22Rv1 (cell line): ENCODE measurements around the gene SLC19A1.

Experiments
- H3K27ac ChIP-seq: fragments of 450-650 bp; 2 replicates; pipeline ENCODE4 v1.5.1; 2017
- ZFX ChIP-seq: fragments of 450-650 bp; IDR thresholded peaks from 2 replicates; pipeline ENCODE4 v1.6.1; 2017; ENCODE audit warnings: antibody characterized with exemption, borderline replicate concordance
- TF ChIP-seq, protein P1 (sequence below): fragments of 450-650 bp; IDR thresholded peaks from 2 replicates; pipeline ENCODE4 v1.5.1; 2017; ENCODE audit warnings: mild to moderate bottlenecking

SLC19A1 gene

DNA sequence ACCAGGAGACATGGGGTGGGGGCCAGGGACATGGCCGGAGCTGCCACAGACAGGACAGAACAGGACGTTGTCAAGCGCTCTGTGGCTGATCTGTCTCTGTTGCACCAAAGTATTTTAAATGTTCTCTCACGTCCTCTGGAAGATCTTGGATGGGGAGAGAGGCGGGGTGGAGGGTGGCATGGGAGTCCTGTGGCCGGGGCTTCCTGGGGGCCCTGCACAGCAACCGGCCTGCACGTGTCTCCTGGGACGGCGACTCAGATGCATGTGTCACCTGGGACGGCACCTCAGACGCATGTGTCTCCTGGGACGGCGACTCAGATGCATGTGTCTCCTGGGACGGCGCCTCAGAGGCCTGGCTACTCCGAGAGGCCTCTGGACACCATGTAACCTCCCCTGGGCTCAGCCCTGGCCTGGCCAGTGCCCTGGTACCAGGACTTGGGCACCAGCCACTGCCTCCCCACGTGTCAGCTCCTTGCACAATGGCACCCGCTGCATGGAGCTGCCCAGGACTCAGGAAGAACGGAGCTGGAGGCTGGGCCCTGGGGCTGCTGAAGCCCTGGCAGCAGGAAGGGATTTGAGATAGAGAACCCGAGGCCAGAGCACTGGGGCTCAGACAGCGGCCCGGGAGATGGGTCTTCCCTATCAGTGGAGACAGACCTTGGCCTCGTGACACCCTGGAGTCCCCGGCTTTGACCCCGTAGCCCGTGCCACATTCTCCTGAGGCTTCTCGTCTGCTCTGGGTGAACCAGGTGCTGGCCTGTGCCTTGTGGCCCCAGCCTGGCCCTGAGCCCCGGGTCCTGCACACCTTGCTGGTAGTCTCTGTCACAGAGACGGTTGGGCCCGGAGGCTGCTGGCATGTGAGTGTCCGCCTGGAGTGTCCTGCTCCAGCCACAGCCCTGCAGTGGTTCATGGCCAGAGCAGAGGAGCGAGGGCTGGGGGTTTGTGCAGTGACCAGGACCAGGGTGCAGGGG lies 14.7 kb upstream of the SLC19A1 start:
- H3K27ac ChIP-seq: no peak overlapping the region
- no peak for TF ChIP-seq ZFX
- TF ChIP-seq, protein P1, sequence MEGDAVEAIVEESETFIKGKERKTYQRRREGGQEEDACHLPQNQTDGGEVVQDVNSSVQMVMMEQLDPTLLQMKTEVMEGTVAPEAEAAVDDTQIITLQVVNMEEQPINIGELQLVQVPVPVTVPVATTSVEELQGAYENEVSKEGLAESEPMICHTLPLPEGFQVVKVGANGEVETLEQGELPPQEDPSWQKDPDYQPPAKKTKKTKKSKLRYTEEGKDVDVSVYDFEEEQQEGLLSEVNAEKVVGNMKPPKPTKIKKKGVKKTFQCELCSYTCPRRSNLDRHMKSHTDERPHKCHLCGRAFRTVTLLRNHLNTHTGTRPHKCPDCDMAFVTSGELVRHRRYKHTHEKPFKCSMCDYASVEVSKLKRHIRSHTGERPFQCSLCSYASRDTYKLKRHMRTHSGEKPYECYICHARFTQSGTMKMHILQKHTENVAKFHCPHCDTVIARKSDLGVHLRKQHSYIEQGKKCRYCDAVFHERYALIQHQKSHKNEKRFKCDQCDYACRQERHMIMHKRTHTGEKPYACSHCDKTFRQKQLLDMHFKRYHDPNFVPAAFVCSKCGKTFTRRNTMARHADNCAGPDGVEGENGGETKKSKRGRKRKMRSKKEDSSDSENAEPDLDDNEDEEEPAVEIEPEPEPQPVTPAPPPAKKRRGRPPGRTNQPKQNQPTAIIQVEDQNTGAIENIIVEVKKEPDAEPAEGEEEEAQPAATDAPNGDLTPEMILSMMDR: no peak

DNA sequence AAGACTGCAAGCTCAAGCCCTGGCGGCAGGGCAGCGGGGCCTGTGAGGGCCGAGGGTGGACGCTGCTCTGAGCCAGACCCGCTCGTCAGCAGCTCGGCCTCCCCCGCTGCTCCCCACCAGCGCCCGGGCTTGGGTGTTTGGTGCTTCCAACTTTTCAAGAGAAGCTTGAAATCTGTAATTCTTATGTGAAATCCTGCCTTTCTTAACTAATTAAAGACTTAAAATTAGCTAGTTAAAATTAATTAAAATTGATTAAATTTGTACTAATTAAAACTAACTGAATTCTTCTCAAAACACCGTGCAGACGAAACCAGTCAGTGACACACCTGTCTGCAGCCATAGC lies 14.0 kb upstream of the SLC19A1 start:
- TF ChIP-seq, protein P1: peak; percentile 71
- no peak for TF ChIP-seq ZFX
- H3K27ac ChIP-seq: no peak overlapping the region

DNA sequence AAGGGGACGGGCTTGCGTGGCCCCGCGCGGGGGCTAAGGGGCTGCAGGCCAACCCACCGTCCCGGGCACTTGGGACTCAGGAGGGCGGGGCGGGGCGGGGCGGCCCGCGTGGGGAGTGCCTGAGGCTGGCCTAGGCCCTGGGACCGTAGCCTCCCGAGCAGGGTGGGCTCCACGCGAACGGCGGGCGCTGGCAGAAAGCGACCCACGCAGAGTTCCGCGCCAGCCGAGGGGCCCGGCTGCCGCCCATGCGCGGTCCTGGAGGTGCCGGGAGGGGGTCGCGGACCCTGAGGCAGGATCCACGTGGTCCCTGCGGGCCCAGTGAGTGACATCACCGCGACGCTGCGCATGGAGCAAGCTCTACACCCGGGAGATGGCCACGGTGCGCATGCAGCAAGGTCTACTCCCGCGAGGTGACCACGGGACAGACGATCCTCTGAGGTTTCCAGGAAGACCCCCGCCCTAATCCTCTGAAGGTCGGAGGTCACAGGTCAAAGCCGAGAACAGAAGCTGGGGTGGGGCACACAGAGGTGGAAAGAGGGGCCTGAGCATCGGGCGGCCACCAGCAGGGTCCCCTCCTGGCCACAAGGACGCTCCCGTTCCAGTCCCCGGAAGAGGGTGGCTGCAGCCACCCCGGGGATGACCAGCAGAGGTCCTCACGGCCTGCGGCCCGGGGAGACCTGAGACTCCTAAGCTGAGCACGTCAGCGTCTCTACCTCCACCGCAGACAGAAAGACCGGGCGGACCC lies 13.5 kb upstream of the SLC19A1 start:
- peak overlapping the region; percentile 39 for H3K27ac ChIP-seq
- TF ChIP-seq ZFX: no peak
- TF ChIP-seq, protein P1: peak; percentile 92

DNA sequence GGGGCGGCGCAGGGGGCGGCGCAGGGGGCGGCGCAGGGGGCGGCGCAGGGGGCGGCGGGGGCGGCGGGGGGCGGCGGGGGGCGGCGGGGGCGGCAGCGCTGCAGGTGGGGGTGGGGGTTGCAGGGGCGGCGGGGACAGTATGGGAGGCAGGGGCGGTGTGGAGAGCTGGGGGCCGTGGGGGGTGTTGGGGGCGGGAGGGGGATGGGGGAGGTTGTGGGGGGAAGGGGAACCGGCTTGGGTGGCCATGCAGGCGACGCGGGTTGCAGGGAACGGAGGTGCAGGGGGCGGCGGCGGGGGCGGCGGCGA lies 13.0 kb upstream of the SLC19A1 start:
- no peak overlapping the region for H3K27ac ChIP-seq
- no peak for TF ChIP-seq ZFX
- TF ChIP-seq, protein P1: no peak

DNA sequence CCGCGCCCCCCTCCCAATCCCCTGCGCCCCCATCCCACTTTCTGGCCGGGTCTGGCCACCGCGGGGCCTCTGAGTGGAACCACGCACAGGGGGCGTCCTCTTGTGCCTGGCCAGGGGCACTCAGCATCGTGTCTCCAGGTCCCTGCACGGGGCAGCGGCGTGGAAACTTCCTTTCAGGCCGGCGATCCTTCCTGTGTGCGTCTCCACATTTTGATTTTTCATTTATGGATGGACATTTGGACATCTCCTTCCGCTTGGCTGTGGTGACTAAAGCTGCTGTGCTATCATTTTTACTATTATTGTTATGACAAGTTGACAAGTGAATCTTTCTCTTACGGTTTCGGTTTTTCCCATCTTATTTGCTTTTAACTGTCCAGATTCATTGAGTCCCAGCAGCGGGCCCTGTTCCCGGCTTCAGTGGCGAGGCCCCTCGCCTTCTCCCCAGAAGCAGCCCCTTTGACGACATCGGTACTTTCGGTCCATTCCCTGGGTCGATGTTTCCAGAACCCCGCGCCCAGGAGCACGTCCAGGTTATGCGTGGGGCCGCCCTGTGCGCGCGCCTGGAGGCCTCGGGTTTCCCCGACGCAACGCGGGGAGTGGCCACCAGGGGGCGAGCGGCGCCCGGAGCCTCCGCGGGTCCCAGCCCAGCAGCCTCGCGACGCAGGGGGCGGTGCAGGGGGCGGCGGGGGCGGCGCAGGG lies 12.4 kb upstream of the SLC19A1 start:
- TF ChIP-seq, protein P1: peak; percentile 82
- no peak for TF ChIP-seq ZFX
- peak overlapping the region; percentile 60 for H3K27ac ChIP-seq

DNA sequence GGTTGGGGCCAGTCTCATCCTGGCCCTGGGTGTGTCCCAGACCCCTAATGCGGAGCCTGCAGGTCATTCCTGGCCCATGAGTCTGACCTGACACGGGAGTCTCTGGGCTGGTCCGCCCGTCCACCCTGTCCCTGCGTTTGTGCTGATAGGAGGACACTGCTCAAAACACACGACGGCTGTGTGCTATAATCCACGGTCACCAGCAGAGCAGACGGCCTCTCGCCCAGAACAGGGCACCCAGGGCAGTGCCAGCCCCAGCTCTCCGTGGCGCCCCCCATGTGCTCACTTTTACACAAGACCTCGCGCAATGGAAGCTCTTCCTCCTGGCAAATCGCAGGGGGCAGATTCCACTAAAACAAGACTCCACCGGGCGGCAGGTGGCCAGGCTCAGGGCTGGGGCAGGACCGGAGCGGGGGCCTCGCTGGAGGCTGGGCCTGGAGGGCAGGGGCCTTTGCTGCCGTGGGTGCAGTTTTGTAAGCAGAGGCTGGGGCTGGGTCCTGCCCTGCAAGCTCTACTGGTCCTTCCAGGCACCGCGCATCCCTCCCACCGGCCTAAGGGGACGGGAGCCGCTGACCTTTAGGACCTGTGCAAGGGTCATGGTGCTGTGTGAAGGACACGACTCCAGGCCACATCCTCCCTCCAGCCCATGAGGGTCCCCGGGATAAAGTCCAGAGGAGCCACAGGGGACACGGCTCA lies 10.6 kb upstream of the SLC19A1 start:
- H3K27ac ChIP-seq: no peak overlapping the region
- TF ChIP-seq, protein P1: no peak
- TF ChIP-seq ZFX: no peak
